Measurements from ENCODE around the gene SUFU.
A peak's percentile ranks its signal among the peaks of the same experiment; 100 is the strongest.

The SUFU gene

DNA sequence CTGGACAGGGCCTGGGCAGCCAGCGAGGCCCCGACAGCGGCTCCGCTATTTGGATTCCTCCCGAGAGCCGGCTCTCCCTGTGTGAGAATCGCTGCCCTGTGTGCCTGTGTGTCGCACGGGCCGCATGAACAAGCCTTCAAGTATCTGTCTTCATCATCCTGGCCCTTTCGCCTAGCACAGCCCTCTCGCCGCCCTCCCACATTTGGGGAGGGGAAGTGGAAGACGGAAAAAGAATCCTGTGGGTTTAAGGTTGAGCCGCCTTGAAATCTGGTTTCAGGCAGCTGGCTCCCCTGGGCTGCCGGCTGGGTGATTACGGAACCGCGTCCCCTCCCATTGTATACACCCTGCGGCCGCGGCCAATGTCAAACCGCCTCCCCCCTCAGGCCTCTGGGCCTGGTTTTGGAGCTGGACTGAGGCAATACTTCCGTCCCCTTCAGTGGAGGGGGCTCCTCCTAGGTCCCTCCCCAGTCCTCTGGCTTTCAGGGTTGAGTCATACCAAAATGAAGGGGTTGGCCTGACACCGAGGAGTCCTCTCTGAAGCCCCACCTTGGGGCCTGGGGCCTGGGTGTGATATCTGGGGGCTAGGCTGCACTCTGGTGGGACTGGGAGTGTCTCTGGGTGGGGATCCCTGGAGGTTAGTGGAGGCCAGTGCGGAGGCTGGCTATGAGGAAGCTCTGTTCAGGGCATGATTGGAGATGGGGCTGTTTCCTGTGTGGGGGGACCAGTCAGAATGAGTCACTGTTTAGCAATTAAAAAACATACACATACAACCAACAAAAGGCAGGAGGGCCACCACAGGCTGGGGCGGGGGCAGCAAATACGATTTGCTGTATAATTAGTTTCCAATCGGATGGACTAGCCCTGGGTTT is 142.2 kb downstream of the SUFU start:
- TF ChIP-seq, protein P1, sequence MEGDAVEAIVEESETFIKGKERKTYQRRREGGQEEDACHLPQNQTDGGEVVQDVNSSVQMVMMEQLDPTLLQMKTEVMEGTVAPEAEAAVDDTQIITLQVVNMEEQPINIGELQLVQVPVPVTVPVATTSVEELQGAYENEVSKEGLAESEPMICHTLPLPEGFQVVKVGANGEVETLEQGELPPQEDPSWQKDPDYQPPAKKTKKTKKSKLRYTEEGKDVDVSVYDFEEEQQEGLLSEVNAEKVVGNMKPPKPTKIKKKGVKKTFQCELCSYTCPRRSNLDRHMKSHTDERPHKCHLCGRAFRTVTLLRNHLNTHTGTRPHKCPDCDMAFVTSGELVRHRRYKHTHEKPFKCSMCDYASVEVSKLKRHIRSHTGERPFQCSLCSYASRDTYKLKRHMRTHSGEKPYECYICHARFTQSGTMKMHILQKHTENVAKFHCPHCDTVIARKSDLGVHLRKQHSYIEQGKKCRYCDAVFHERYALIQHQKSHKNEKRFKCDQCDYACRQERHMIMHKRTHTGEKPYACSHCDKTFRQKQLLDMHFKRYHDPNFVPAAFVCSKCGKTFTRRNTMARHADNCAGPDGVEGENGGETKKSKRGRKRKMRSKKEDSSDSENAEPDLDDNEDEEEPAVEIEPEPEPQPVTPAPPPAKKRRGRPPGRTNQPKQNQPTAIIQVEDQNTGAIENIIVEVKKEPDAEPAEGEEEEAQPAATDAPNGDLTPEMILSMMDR (conservative IDR thresholded peaks at IDR 0.05; ENCODE audit: low read depth, low read length): no peak
- peak overlapping the region; percentile 85 for H3K4me3 ChIP-seq (ENCODE audit: low read depth, low read length)
- DNase-seq (ENCODE audit: low read depth): peak; percentile 95

GRCh38 chr10:102646610-102647442 is 143.1 kb downstream of the SUFU start:
- peak; percentile 62 for DNase-seq (ENCODE audit: low read depth)
- TF ChIP-seq, protein P1 (conservative IDR thresholded peaks at IDR 0.05; ENCODE audit: low read depth, low read length): no peak
- peak overlapping the region; percentile 85 for H3K4me3 ChIP-seq (ENCODE audit: low read depth, low read length)

DNA sequence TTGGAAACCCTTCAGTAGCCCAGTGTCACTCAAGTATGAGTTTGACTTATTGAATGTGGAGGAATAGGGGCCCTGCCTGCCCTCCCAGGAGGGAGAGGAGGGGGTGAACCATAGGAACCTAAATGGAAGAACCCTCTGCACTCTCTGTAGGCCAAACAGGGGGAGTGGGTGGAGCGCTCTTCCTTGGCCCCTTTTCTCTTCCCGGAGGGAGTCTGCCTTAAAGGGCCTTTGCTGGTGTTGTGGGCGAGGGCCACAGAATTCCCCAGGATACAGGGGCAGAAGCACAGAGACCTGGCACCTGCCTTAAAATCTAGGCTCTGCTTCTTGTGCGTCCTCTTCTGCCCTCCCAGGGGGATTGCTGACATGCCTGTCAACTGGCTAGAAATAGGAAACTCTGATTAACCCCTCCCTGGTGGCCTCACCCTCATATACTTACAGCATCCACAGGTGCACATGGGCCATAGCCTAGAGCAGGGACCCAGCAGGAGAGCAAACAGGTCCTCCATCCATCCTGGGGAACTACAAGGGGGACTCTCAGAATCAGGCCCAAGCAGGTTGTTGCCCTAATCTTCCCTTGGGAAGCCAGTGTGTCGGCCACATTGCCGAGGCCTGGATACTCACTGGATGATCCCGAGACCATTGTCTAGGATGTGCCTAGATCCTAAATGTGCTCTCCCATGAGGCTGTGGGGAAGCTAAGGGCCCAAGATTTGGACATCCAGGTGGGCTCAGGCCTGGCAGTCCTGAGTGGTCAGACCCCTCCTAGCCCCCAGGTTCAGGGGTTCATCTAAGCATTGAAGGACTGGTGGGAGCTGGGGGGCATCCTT is 143.9 kb downstream of the SUFU start:
- TF ChIP-seq, protein P1 (conservative IDR thresholded peaks at IDR 0.05; ENCODE audit: low read depth, low read length): no peak
- DNase-seq (ENCODE audit: low read depth): no peak
- H3K4me3 ChIP-seq (ENCODE audit: low read depth, low read length): peak overlapping the region; percentile 85

DNA sequence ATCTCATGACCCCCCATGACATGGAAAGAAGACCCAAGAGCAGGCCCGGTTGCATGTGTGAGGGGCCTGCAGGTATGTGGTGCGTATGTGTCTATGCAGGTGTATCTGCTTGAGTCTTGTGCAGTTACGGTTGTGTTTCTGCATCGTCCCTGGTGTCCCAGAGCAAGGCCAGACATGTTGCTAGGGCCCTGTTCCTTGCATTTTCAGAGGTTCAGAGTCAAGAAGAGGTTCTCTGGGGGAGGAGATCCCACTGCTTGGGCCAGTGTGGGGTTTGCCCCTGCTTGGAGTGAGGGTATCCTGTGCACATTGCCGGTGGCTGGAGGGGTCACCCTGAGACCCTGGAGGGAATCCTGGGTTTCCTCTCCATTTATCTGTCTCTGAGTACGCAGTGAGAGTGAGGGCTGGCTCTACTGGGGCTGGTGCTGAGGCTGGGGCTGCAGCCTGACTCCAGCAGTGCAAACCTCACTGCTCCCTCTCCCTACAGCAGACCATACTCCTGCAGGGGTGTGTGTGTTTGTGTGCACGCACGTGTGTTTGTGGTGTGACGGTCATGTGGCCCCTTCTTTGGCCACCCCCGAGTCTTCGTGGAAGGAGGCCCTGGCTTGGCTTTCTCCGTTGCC is 144.6 kb downstream of the SUFU start:
- TF ChIP-seq, protein P1 (conservative IDR thresholded peaks at IDR 0.05; ENCODE audit: low read depth, low read length): no peak
- no peak for DNase-seq (ENCODE audit: low read depth)
- H3K4me3 ChIP-seq (ENCODE audit: low read depth, low read length): peak overlapping the region; percentile 10

DNA sequence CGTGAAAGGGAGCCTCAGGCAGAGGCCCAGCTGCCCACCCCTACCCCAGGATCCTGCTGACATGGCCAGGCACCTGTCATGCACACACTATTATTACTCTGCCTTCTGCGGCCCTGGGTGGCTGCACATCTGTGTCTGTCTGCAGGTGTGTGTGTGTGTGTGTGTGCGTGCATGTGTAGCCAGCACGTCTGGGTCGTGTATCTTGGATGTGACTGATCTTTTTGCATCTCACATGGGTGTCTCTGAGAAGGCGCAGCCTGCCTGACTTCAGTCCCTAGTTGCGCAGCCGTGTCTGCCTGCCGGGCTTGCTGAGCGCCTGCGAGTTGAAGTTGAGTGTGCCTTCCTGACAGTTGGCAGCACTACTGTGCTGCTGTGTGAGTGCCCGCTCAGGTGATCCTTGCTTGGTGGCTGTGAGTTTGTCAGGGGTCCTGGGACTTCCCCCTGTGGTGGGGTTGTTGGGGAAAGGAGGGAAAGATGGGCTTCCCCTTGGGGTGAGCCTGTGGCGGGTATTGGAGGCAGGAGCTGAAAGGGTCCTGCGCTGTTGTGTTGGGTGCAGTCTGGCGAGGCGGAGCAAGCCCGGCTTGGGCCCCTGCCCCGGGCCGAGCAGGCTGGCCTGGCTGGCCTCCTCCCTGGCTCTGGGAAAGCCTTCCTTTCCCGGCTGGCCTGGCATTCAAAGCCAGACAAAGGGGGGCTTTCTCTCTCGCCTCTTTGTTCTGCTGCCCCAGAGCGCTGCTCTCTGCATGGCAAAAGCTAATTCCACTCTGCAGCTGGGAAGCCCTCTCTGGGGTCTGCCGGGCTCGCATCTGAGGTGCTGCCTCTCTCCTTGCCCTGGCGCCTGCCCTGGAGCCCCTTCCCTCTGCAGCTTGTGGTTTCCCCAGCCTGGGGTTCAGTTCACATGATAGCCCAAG is 145.4 kb downstream of the SUFU start:
- DNase-seq (ENCODE audit: low read depth): no peak
- H3K4me3 ChIP-seq (ENCODE audit: low read depth, low read length): no peak overlapping the region
- TF ChIP-seq, protein P1 (conservative IDR thresholded peaks at IDR 0.05; ENCODE audit: low read depth, low read length): no peak
